HT1080 (cell line): Measurements from ENCODE around the gene CCNJL. TPM values are rescaled to one million over a fixed set of nuclear protein-coding genes. Genes with fewer than 3 reads are reported as not detected.

Experiments used
- DNase-seq: peaks from one replicate; pipeline ENCODE4 v3.0.0-alpha.2; 2015; ENCODE audit warnings: low read depth
- total RNA-seq: library from RNA; depleted of rRNA; stranded (reverse); fragments of >200 nt; shearing (Covaris generic); gene quantifications from 2 replicates; pipeline ENCODE4 v1.2.3, GENCODE V29; 2014

The CCNJL gene
- total RNA-seq, 1 experiment from 2014 or later, result 13.8 TPM

- DNase-seq, result no peak
Measured at GRCh38 chr5:160333721-160334120, 21.4 kb upstream of the CCNJL start.

GRCh38 chr5:160330212-160330611, 17.8 kb upstream of the CCNJL start:
- DNase-seq, result no peak

- DNase-seq, result no peak
Measured at GRCh38 chr5:160327818-160328217, 15.5 kb upstream of the CCNJL start.

- DNase-seq, result no peak
Measured at GRCh38 chr5:160326981-160327380, 14.6 kb upstream of the CCNJL start.

GRCh38 chr5:160325716-160326115, 13.4 kb upstream of the CCNJL start:
- DNase-seq, result no peak

- no peak for DNase-seq
Measured at GRCh38 chr5:160324886-160325285, 12.5 kb upstream of the CCNJL start.

- DNase-seq, result no peak
Measured at GRCh38 chr5:160318409-160318808, 6.0 kb upstream of the CCNJL start.

GRCh38 chr5:160317434-160317833, 5.1 kb upstream of the CCNJL start:
- DNase-seq, result no peak

GRCh38 chr5:160315968-160316367, 3.6 kb upstream of the CCNJL start:
- DNase-seq, result peak; percentile 95

- no peak for DNase-seq
Measured at GRCh38 chr5:160312960-160313727, 780 bp upstream of the CCNJL start.

- no peak for DNase-seq
Measured at GRCh38 chr5:160311491-160312133, 752 bp downstream of the CCNJL start.

GRCh38 chr5:160310552-160311295, 1.6 kb downstream of the CCNJL start:
- no peak for DNase-seq

GRCh38 chr5:160310140-160310539, 2.2 kb downstream of the CCNJL start:
- no peak for DNase-seq

GRCh38 chr5:160306696-160307095, 5.7 kb downstream of the CCNJL start:
- no peak for DNase-seq

GRCh38 chr5:160305319-160305718, 7.0 kb downstream of the CCNJL start:
- DNase-seq, result no peak

- DNase-seq, result no peak
Measured at GRCh38 chr5:160303690-160304089, 8.7 kb downstream of the CCNJL start.

- DNase-seq, result no peak
Measured at GRCh38 chr5:160298189-160298588, 14.2 kb downstream of the CCNJL start.

- no peak for DNase-seq
Measured at GRCh38 chr5:160297776-160298175, 14.6 kb downstream of the CCNJL start.

- no peak for DNase-seq
Measured at GRCh38 chr5:160297004-160297403, 15.4 kb downstream of the CCNJL start.

GRCh38 chr5:160296496-160296895, 15.9 kb downstream of the CCNJL start:
- DNase-seq, result no peak

GRCh38 chr5:160293901-160294561, 18.3 kb downstream of the CCNJL start:
- DNase-seq, result no peak

GRCh38 chr5:160293386-160293785, 19.0 kb downstream of the CCNJL start:
- no peak for DNase-seq
